Tibial nerve (tissue), 4 donors: Measurements from ENCODE around the gene CREBRF.

ENCODE experiments used
- EP300 ChIP-seq, 2 donors: sonication (generic); formaldehyde crosslinking; IDR thresholded peaks; one replicate each; pipeline ENCODE4 v1.6.1; 2017; ENCODE audit warnings: antibody characterized with exemption in 2 of 2, mild to moderate bottlenecking in 1 of 2
- POLR2A ChIP-seq, 2 donors: fragments of 450-650 bp; IDR thresholded peaks; one replicate each; pipeline ENCODE4 v1.6.1; 2017; ENCODE audit warnings: antibody characterized with exemption in 2 of 2, mild to moderate bottlenecking in 2 of 2, moderate library complexity in 2 of 2
- TF ChIP-seq, protein P1 (sequence below), 5 experiments: fragments of 200-600 bp in 3 of 5; fragments of 450-650 bp in 2 of 5; sonication (generic) in 3 of 5; IDR thresholded peaks; one replicate each; pipeline ENCODE4 v1.5.1; 2016 to 2019; ENCODE audit warnings: antibody characterized with exemption in 5 of 5, mild to moderate bottlenecking in 3 of 5, moderate library complexity in 2 of 5

DNA sequence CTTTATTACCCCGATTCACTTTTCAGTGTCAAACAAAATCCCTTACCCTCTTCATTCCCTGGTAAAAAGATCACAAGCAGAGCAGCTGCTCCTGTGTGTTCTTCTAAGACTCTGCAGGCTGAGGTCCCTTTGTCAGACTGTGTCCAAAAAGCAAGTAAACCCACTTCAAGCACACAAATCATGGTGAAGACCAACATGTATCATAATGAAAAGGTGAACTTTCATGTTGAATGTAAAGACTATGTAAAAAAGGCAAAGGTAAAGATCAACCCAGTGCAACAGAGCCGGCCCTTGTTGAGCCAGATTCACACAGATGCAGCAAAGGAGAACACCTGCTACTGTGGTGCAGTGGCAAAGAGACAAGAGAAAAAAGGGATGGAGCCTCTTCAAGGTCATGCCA, 34.5 kb downstream of the CREBRF start:
- TF ChIP-seq, protein P1, sequence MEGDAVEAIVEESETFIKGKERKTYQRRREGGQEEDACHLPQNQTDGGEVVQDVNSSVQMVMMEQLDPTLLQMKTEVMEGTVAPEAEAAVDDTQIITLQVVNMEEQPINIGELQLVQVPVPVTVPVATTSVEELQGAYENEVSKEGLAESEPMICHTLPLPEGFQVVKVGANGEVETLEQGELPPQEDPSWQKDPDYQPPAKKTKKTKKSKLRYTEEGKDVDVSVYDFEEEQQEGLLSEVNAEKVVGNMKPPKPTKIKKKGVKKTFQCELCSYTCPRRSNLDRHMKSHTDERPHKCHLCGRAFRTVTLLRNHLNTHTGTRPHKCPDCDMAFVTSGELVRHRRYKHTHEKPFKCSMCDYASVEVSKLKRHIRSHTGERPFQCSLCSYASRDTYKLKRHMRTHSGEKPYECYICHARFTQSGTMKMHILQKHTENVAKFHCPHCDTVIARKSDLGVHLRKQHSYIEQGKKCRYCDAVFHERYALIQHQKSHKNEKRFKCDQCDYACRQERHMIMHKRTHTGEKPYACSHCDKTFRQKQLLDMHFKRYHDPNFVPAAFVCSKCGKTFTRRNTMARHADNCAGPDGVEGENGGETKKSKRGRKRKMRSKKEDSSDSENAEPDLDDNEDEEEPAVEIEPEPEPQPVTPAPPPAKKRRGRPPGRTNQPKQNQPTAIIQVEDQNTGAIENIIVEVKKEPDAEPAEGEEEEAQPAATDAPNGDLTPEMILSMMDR (IDR thresholded peaks at IDR 0.05): no peak
- TF ChIP-seq EP300 (IDR thresholded peaks at IDR 0.05) (no peak), POLR2A (IDR thresholded peaks at IDR 0.05) (no peak)
